Ovary (tissue), 3 donors: ENCODE measurements around the gene PSMB3.

Source experiments
- POLR2A ChIP-seq: fragments of 450-650 bp; IDR thresholded peaks from one replicate; pipeline ENCODE4 v1.6.1; 2017; ENCODE audit warnings: antibody characterized with exemption, mild to moderate bottlenecking, moderate library complexity
- TF ChIP-seq, protein P1 (sequence below), 3 donors: fragments of 450-650 bp in 2 of 3; fragments of 200-600 bp in 1 of 3; IDR thresholded peaks; one replicate each; pipeline versions ENCODE4 v1.5.1 to v1.8.0; 2016 to 2022; ENCODE audit warnings: antibody characterized with exemption in 3 of 3, mild to moderate bottlenecking in 1 of 3
- donor health status: DM: no; HTN: no; CAD: no.

DNA sequence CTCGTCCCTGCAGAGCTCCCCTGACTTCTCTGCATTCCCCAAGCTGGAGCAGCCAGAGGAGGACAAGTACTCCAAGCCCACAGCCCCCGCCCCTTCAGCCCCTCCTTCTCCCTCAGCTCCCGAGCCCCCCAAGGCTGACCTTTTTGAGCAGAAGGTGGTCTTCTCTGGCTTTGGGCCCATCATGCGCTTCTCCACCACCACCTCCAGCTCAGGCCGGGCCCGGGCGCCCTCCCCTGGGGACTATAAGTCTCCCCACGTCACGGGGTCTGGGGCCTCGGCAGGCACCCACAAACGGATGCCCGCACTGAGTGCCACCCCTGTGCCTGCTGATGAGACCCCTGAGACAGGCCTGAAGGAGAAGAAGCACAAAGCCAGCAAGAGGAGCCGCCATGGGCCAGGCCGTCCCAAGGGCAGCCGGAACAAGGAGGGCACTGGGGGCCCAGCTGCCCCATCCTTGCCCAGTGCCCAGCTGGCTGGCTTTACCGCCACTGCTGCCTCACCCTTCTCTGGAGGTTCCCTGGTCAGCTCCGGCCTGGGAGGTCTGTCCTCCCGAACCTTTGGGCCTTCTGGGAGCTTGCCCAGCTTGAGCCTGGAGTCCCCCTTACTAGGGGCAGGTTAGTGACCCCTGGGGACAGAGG lies 36.1 kb upstream of the PSMB3 start:
- TF ChIP-seq, protein P1, sequence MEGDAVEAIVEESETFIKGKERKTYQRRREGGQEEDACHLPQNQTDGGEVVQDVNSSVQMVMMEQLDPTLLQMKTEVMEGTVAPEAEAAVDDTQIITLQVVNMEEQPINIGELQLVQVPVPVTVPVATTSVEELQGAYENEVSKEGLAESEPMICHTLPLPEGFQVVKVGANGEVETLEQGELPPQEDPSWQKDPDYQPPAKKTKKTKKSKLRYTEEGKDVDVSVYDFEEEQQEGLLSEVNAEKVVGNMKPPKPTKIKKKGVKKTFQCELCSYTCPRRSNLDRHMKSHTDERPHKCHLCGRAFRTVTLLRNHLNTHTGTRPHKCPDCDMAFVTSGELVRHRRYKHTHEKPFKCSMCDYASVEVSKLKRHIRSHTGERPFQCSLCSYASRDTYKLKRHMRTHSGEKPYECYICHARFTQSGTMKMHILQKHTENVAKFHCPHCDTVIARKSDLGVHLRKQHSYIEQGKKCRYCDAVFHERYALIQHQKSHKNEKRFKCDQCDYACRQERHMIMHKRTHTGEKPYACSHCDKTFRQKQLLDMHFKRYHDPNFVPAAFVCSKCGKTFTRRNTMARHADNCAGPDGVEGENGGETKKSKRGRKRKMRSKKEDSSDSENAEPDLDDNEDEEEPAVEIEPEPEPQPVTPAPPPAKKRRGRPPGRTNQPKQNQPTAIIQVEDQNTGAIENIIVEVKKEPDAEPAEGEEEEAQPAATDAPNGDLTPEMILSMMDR (IDR thresholded peaks at IDR 0.05), result no peak
- TF ChIP-seq POLR2A, result no peak
